C4-2B (cell line): Measurements from ENCODE around the gene ATP13A2.

ENCODE experiments used
- H3K27ac ChIP-seq: fragments of 450-650 bp; 2 replicates; pipeline ENCODE4 v1.5.1; 2017
- ZFX ChIP-seq: fragments of 450-650 bp; IDR thresholded peaks from 2 replicates; pipeline ENCODE4 v1.6.1; 2017
- TF ChIP-seq, protein P1 (sequence below): fragments of 450-650 bp; conservative IDR thresholded peaks from 2 replicates; pipeline ENCODE4 v1.5.1; 2017; ENCODE audit warnings: mild to moderate bottlenecking

ATP13A2 gene

DNA sequence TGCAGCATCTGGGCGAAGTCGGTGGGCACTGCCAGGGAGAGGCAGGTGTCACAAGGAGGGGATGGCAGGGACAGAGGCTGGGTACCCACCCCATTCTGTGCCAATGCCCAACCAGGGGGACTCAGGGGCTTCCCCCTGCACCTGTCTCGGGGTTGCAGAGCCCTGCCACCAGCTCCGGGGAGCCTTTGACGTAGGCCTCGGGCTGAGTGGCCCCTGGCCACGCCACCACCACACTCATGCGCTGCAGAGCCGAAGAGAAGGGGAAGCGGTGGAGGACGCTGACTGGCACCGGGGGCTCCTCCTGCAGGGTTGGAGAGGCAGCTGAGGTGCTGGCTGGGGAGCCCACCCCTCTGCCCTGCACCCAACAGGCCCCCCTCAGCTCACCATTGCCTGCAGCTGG, 19.6 kb downstream of the ATP13A2 start:
- TF ChIP-seq, protein P1, sequence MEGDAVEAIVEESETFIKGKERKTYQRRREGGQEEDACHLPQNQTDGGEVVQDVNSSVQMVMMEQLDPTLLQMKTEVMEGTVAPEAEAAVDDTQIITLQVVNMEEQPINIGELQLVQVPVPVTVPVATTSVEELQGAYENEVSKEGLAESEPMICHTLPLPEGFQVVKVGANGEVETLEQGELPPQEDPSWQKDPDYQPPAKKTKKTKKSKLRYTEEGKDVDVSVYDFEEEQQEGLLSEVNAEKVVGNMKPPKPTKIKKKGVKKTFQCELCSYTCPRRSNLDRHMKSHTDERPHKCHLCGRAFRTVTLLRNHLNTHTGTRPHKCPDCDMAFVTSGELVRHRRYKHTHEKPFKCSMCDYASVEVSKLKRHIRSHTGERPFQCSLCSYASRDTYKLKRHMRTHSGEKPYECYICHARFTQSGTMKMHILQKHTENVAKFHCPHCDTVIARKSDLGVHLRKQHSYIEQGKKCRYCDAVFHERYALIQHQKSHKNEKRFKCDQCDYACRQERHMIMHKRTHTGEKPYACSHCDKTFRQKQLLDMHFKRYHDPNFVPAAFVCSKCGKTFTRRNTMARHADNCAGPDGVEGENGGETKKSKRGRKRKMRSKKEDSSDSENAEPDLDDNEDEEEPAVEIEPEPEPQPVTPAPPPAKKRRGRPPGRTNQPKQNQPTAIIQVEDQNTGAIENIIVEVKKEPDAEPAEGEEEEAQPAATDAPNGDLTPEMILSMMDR, result no peak
- no peak for TF ChIP-seq ZFX
- no peak overlapping the region for H3K27ac ChIP-seq

DNA sequence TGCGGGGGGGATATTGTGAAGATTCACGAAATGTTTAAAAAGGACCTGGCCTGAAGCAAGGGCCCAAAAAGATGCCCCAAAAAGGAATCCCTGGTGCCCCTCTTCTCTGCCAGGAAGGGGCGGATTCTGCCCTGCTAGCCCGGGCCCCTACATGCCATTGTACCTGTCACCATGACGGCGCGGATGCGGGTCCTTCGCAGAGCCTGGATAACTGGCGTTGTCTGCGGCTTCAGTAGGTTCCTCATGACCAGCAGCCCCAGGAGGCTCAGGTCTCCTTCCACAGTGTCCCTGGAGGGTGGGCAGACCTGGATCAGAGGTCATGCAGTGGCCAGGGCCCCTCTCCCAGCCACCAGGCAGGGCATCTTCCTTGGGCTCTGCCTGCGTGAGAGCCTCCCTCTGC, 20.2 kb downstream of the ATP13A2 start:
- no peak overlapping the region for H3K27ac ChIP-seq
- no peak for TF ChIP-seq ZFX
- TF ChIP-seq, protein P1, result no peak

DNA sequence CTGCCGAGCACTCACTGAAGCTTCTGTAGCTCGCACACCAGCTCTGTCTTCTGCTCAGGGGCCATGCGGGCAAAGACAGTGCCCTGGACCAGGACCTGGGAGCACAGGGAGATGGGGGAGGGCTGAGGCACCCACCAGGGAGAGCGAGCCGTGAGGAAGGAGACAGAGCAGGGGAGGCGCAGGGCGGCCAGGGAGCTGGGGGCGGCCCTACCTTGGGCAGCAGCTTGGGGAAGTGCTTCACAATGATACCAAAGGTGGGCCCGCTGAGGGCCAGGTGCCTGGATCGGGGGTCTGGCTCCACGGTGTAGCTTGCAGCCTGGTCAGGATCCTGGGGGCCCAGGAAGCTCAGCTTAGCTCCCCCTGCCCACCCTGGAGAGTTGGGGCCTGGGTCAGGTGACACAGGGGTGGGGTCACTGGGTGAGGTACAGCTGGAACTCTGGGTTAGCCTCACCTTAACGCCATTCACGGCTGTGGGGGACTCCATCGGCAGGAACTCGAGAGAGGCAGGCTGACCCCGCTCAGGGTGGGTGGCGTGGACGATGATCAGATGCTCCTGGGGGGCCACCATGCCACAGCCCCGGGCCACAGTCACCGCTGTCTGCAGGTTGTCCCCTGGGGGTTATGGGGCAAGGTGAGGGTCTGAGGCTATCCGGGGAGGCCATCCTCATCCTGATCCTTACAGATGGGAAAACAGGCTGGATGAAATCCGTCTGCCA, 21.9 kb downstream of the ATP13A2 start:
- TF ChIP-seq ZFX, result no peak
- TF ChIP-seq, protein P1, result no peak
- no peak overlapping the region for H3K27ac ChIP-seq

DNA sequence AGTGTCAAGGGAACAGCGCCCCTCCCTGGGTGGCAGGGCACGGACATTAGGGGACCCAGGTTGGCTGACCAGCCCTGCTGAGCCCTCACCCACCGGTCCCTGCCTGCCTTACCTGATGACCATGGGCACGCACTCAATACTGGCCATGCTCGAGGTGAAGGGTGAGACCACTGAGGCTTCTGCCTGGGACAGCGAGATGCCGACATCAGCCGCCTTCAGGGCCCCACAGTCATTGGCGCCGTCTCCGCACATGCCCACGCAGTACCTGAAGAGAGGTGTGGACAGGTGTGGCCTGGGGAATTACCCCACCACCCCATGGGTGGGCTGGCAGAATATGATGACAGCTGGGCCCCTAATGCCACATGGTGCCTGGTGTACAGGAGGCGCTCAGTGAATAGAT, 23.5 kb downstream of the ATP13A2 start:
- TF ChIP-seq ZFX, result no peak
- TF ChIP-seq, protein P1, result no peak
- H3K27ac ChIP-seq, result no peak overlapping the region

DNA sequence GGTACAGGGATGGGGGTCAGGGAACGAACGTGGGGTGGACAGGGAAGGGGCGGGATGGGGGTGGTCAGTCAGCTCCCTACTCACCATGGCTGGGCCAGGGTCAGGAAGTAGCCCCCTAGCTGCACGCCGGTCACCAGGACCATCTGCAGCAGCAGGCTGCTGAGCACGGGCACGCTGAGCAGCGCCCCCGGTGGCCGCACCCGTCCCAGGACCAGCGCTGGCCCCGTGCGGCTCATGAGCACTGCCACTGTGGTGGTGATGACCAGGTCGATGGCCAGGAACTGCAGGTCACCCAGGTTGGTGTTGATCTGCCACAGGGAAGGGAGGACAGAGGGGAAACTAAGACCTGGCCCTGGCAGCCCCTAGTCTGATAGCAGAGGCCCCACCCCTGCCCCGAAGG, 24.8 kb downstream of the ATP13A2 start:
- H3K27ac ChIP-seq, result no peak overlapping the region
- no peak for TF ChIP-seq ZFX
- TF ChIP-seq, protein P1, result no peak; the same call in 1 of the 2 replicates

DNA sequence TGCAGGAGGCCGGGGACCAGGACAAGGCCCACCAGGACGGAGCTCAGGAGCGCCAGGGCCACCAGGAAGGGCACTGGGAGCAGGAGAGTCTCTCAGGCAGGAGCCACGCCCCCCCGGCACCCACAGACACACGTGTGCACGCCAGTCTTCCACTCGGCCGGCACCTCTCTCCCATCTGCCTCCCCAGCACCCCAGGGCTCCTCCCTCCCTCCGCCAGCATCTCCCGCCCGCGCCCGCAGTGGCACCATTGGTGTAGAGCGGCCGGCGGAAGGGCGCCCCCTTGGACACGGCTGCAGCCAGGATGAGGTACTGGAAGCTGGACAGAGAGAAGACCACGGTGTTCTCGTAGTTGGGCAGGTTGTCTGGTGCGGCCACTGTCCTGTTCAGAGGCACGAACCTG, 25.2 kb downstream of the ATP13A2 start:
- TF ChIP-seq, protein P1, result no peak
- no peak for TF ChIP-seq ZFX

DNA sequence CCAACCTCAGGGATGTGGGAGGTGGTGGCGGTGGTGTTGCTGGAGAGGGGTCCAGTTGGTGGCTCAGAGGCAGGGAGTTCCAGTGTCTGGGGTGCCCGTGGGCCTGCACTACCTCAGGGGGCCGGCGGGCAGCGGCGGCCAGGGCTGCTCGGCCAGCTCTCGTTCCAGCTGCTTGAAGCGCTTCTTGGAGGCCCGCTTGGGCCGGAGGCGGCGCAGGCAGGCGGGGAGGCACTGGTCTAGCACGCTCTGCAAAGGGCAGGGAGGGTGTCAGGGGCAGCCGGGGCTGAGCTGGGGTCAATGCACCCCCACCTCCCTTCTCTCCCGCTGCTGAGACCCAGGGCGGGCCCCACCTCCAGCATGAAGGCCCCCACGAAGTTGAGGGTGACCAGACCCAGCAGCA, 25.6 kb downstream of the ATP13A2 start:
- TF ChIP-seq ZFX, result no peak
- TF ChIP-seq, protein P1, result no peak
- H3K27ac ChIP-seq, result no peak overlapping the region

More for the DNA sequence above, 25.2 kb downstream of the ATP13A2 start:
- no peak overlapping the region for H3K27ac ChIP-seq
